GM12873 (cell line): ENCODE data around the gene IFT27.

Experiments used
- TF ChIP-seq, protein P1 (sequence below): IDR thresholded peaks from 2 replicates; pipeline ENCODE4 v1.5.1; 2012; ENCODE audit warnings: low read depth, mild to moderate bottlenecking, moderate library complexity, low read length, control low read depth; ENCODE audit not compliant: insufficient read depth; ENCODE audit errors: missing control alignments

IFT27 gene

GRCh38 chr22:36741204-36741793, 34.6 kb downstream of the IFT27 start:
- TF ChIP-seq, protein P1, sequence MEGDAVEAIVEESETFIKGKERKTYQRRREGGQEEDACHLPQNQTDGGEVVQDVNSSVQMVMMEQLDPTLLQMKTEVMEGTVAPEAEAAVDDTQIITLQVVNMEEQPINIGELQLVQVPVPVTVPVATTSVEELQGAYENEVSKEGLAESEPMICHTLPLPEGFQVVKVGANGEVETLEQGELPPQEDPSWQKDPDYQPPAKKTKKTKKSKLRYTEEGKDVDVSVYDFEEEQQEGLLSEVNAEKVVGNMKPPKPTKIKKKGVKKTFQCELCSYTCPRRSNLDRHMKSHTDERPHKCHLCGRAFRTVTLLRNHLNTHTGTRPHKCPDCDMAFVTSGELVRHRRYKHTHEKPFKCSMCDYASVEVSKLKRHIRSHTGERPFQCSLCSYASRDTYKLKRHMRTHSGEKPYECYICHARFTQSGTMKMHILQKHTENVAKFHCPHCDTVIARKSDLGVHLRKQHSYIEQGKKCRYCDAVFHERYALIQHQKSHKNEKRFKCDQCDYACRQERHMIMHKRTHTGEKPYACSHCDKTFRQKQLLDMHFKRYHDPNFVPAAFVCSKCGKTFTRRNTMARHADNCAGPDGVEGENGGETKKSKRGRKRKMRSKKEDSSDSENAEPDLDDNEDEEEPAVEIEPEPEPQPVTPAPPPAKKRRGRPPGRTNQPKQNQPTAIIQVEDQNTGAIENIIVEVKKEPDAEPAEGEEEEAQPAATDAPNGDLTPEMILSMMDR = no peak

- TF ChIP-seq, protein P1 = no peak
Measured at GRCh38 chr22:36740716-36741115, 35.2 kb downstream of the IFT27 start.

GRCh38 chr22:36739185-36739584, 36.7 kb downstream of the IFT27 start:
- TF ChIP-seq, protein P1 = no peak

GRCh38 chr22:36738416-36739020, 37.4 kb downstream of the IFT27 start:
- TF ChIP-seq, protein P1 = no peak

- TF ChIP-seq, protein P1 = no peak
Measured at GRCh38 chr22:36737776-36738175, 38.1 kb downstream of the IFT27 start.

DNA sequence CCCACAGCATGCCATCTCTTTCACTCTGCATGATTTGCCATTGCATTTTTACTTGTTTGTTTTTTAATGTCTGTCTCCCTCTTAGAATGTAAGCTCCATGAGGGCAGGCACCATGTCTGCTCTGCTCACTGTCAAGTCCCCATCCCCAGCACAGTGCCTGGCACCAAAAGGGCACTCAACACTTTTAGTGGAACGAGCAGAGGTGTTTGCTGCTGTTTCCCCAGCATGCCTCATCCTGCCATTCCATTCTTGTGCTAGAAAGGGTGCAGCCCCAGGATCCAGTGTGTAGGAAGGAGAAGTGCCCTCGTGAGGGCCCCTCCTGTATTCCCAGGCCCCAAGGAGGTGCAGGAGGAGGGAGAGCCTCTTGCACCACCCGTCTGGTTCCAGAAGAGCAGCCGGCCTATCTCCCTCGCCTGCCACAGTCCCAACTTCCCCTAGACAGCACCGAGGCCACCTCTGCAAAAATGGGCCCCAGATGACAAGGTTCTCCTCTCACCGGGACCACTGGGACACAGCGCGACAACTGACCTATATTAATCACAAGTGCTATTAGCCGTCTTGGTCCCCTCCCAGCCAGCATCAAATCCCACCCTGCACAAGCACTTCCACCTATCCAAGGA, 39.1 kb downstream of the IFT27 start:
- TF ChIP-seq, protein P1 = no peak

- TF ChIP-seq, protein P1 = no peak
Measured at GRCh38 chr22:36734171-36735058, 41.5 kb downstream of the IFT27 start.
